GM18520 (cell line): ENCODE data around the gene STARD10.
"Not testable (repeated sequence)": the region's sequence is repeated elsewhere in the genome, so short reads cannot be mapped to it uniquely, and the experiment has no call there.

Source experiments
- ATAC-seq: cut with Tn5 transposase; IDR thresholded peaks from one replicate; pipeline ENCODE4 v1.9.1; 2021; ENCODE audit not compliant: unreplicated experiment

STARD10 gene

DNA sequence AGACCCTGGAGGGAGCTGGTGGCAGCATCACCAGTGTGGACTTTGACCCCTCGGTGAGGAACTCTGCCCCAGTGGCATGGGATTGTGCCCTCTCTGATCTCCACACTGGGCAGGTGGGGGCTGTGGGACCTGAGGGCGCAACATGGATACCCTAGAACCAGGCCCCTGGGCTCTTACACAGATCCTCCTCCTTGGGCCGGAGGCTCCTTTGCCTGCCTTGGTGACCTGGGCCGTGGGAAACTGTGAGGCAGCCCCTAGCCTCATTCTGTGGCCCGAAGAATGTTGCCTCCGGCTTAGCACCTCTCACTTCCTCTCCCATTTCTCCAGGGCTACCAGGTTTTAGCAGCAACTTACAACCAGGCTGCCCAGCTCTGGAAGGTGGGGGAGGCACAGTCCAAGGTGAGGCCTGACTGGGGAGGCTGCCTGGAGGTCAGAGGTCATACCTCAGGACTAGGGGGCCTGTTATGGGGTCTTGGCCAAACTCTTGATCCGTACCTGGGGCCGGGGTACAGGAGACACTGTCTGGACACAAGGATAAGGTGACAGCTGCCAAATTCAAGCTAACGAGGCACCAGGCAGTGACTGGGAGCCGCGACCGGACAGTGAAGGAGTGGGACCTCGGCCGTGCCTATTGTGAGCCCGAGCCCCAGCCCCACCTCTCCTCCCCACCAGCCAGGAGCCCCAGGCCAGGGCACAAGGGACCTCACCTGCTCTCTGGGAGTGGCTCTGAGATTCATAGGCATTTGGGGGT, 32.5 kb upstream of the STARD10 start:
- no peak for ATAC-seq

DNA sequence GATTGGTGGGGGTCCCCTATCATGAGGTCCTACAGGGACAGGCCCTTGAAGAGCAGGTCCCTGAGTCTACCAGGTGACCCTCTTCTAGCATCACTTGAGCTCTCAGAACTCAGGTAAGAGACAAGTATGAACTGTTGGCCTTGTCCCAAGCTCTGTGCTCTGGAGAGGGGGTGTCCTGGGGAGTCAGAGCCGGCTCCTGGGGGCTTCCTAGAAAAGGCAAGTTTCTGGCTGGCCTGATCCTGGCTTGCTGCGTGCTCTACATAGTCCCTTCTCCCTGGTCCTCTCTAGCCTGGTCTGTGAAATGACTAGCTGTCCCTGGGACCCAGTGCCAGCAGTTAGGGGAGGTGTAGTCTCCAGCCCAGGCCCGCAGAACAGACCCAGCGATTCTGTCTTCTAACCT, 31.8 kb upstream of the STARD10 start:
- no peak for ATAC-seq

DNA sequence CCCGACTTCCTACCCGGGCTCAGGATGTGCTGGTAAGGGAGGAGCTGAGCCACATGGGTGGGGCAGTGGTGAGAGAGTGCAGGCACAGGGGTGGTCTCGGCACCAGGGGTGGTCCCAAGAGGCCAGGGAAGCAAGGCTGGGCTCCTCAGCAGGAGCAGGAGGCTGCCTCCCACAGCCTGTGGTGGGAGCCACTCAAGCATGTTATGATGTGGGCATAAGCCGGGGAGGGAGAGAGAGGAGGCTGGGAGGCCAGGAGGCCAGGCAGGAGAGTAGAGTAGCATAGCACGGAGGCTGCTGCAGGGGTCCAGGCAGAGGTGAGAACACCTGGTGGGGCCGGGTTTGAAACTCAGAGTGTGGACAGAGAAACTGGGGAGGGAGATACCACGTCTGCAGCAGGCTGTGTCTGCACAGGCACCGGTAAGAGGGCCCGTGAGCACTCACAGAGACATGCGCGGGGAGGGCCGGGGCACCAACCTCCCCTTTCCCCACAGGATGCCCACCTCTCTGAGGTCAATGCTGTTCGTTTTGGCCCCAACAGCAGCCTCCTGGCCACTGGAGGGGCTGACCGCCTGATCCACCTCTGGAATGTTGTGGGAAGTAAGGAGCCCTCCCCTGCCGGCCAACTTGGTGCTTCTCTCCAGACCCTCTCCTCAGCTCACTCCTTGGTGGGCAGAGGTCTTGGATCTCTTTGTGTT, 31.1 kb upstream of the STARD10 start:
- ATAC-seq: no peak

DNA sequence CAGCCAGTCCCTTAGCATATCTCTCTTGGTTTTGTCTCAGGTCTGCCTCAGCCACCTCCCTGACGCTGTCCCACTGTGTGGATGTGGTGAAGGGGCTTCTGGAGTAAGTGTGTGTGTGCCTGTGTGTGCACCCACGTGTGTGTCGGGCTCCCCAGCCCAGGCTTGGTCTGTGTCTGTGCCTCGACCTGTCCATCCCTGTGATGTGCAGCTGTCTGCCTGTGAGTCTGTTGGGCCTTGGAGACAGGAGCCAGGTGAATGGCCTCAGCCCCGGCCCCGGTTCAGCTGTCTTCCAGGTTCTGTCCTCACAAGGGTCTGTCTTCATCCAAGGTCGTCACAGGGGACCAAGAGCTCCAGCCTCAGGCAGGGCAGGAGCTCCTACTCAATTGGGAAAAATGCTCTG, 30.2 kb upstream of the STARD10 start:
- ATAC-seq: no peak

DNA sequence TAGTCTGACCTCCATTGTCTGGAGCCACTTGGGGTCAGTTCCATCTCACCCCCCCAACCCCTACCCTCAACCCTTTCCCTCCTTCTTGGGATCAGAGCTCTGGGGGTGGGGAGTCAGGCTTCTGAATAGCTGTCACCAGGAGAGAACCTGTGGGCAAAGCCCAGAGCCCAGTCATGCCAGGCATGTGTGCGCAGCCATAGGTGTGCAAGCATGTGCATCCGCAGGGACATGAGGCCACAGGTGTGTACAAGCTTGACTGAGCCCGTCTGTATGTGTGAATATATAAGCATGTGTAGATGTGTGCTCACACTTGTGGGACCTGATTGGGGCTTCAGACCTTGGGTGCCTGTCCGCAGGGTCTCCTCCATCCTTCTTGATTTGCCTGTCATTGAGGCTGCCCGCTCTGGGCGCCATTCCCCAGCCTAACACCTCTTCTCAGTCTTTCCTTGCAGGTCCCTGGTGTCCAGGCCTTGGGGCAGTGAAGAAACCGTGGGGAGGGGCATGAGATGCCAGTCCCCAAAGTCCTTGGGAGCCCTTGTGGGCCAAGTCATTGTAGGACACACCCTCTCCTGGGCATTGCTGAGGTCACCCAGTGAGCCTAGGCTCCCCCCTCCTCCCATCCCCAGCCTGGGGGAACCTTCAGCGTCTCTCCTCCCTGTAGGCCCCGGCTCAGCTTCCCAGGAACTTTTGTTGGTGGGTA, 29.4 kb upstream of the STARD10 start:
- ATAC-seq: no peak

DNA sequence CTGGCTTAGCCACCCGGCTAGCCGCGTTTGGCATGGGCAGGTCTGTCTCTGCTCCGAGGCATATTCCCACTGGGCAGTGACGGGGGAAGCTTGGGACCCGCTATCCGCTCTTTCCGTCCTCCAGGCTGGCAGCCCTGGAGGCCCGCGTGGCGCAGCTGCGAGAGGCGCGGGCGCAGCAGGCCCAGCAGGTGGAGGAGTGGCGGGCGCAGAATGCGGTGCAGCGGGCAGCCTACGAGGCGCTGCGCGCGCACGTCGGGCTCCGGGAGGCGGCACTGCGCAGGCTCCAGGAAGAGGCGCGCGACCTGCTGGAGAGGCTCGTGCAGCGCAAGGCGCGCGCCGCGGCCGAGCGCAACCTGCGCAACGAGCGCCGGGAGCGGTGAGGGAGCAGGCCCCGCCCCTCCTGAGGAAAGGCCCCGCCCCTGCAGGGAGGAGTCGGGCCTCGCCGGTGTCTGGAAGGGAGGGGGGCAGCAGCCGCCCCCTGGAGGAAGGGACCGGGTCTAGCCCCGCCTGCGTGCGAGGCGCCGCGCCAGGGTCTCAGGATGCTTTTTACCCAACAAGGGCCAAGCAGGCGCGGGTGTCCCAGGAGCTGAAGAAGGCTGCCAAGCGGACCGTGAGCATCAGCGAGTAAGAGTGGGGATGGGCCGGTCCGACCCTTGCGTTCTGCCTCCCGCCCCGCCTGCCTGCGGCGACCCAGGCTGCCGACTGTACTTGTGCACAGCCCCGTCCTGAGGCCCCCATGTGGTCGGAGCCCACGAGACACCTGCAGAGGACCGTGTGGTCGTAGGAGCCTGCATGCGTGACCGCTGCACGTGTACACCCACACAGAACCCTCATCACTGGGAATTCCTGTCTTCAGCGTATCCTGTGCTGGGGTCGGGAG, 28.3 kb upstream of the STARD10 start:
- peak; percentile 55 for ATAC-seq

DNA sequence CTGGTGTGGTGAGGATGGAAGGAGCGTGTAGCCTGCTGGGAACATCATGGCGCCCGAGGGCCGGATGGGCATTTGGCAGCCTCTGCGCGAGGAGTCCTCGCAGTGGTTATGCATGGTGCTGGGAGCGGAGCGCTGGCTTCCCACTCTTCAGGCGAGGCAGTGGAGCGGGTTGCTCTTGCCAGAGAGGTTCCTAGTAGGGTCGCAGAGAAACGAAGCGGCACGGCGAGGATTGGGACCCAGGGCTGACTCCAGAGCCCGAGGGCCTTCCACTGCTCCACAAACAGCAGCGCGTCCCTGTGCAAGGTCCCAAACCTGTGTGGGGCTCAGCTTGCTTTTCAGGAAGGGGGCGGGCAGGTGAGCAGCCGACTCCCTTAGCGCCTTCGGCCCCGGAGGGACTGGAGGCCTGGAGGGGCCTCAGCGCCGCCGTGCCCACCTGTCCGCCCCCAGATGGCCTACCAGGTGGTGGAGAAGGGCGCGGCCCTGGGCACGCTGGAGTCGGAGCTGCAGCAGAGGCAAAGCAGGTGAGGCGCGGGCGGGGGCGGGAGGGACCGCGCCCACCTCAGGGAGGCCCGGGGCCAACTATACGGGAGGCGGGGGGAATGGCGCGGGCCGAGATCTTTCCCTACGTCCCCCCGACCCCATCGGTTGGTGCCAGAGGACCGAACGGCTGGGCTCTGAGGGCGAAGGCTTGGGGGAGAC, 27.5 kb upstream of the STARD10 start:
- ATAC-seq: no peak

DNA sequence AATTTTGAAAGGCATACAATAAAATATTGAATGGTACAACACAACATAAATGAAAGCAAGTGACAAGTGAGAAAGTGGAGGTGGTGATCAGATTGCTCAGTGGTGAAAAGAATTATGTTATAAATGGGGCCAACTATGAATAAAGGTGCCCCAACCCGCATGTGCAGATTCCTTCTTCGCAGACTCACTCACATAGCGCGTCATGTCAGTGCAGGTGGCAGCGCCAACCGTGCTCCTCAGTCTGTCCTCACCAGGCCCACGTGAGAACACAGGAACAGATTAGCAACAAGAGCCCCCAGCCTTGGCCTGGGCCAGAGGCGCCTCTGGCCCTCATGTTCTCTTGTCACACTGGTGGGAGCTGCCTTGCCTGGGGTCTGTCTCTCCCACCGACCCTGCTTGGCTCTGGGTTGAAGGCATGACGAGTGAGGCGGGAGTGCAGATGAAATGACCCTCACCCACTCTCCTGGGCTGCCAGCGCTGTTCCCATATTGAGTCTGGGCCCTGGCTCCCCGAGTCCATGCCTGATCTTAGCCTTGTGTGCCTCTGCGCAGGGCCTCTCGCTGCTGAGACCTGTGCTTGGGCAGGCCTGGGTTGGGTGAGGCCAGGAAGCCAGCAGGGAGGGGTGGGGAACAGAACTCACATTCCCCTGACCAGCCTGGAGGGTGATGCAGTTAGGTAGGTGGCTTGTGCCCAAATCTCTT, 26.7 kb upstream of the STARD10 start:
- ATAC-seq: no peak

DNA sequence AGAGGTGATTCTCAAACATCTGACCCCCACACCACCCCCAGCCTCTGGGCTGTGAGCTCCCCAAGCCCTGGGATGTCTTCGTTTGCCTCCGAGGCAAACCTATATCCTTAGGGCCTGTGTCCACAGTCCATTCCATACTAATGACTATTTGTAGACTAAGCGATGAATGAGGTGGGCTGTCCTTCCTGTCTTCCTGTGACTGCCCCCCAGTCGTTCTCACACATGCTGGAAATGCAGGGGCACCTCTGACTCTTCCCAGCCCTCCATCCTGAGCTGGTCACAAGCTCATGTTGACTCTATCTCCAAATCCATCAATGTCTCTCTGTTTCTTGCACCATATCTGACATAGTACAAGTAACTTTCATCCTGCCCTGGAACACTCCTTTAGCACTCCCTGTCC, 25.1 kb upstream of the STARD10 start:
- ATAC-seq: no peak

DNA sequence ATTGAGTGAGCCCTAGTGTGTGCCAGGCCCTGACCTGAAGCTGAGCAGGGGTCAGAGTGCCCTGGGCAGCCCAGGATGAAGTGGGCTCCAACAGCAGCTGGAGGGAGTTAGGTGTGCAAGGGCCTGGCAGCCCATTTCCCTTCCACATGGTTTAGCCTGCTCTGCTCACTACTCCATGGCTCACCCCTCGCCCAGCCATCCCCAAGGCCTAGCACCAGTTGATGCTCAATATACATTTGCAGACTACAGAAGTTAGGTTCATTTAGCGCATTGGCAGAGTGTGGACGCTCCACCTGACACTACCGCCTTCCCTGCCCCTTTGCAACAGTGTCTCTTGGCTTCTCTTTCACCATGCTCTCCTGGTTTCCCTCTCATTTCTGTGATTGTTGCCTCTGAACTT, 24.1 kb upstream of the STARD10 start:
- ATAC-seq: no peak

DNA sequence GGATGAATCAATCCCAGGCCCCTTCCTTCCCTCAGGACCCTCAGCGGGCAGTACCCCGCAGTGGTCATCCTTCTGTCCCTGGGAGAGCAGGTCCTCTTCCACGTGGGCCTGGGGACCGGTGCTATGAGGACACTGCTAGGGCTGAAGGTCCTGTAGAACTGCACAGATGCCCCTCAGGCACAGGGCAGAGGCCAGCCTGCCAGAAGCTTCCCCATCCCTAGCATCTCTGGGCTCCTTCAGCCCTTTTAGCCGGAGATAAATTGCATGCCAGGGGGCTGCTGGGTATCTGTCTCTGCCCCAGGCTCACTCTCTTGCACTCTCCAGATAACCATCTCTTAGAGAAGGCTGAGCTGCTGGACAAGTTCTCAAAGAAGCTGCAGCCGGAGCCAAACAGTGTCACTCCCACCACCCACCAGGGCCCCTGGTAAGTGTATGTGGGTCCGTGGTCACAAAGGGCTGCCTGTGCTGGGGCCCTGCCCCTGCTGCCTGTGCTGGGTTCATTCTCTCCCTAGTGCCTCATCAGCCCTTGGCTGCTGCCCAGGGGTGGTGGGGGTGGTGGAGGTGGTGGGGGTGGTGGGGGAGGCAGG, 22.6 kb upstream of the STARD10 start:
- no peak for ATAC-seq

DNA sequence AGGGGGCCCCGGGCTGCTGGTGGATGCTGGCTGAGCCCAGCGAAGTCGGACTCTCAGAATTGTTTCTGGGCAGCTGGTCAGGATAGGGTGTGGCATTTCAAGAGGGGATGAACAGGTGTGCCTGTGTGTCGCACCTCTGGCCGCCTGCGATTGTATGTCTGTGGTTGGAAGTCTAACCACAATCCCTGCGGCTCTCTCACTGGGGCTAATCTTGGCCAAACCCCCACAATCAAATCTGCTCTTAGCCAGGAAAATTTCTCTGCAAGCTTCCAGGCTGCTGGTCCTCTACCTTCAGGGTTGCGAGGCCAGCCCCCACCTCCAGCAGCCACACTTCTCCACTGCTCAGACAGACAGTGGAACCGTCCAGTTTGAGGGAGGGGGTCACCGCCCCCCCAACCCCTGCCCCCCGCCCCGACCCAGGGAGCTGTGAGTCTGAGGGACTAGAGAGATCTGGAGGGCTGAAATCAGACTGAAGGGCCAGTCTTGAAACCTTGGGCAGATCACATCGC, 21.3 kb upstream of the STARD10 start:
- ATAC-seq: no peak

DNA sequence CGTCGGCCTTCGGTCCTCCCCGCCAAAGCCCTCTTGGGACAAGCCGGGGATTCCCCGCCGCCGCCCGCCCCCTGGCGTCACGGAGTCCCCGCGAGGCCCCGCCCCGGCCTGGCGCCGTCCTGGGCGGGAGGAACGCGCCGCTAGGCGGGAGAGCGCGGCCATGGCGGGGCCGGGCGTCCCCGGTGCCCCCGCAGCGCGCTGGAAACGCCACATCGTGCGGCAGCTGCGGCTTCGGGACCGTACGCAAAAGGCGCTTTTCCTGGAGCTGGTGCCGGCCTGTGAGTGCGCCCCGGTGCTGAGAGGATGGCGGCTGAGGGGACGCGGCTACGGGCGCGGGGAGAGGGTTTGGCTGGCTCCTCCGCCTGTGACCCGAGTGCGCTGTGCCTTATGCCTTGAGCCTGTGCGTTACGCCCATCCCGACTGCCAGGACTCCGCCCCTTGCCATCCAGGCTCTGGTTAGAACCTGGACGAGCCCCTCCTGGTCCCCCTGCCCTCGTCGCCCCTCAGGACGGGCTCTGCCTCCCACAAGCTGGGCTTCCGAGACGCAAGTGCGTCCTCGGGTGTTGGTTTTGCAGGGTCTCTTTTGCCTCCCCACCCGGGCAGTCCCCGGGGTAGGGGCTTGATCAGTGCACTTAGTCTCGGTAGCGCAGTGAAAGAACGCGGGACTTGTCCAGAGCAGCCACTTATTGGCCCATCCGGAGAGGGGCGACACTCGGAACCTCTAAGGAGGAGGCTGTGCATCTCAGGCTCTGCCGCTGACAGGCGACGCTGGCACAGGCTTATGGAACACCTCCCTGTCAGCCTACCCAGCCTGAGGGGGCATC, 20.7 kb upstream of the STARD10 start, which contains the start of gene ATG16L2:
Gene ATG16L2, plus strand, starts transcription at position 126 of the 824 bp plus-strand sequence. Its CDS starts 35 bp downstream, at position 161.
- ATAC-seq: peak; percentile 45

DNA sequence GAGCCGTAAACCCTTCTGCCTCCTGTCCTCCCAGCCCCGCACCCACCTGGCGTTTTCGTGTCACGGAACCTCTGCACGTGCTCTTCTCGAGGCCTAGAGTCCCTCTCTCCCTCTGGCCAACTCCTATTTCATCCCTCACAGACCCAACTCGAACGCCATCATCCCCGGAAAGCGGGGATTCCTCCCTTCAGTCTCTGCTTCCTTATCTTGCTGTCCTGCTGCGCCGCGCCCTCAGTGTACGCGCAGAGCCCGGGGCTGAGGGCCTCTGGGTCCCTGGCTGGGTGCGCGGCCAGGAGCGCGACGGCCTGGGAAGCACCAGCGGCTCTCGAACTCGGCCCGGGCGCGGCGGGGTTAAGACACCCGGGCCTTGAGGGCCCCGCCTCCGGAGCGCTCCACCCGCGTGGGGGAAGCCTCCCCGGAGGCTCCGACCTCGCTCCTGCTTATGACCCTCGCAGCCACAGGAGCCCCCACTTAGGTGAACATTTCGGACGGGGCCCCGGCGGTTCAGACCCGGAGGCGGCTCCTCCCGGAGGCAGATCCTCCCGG, 20.0 kb upstream of the STARD10 start:
- ATAC-seq: peak; percentile 37

DNA sequence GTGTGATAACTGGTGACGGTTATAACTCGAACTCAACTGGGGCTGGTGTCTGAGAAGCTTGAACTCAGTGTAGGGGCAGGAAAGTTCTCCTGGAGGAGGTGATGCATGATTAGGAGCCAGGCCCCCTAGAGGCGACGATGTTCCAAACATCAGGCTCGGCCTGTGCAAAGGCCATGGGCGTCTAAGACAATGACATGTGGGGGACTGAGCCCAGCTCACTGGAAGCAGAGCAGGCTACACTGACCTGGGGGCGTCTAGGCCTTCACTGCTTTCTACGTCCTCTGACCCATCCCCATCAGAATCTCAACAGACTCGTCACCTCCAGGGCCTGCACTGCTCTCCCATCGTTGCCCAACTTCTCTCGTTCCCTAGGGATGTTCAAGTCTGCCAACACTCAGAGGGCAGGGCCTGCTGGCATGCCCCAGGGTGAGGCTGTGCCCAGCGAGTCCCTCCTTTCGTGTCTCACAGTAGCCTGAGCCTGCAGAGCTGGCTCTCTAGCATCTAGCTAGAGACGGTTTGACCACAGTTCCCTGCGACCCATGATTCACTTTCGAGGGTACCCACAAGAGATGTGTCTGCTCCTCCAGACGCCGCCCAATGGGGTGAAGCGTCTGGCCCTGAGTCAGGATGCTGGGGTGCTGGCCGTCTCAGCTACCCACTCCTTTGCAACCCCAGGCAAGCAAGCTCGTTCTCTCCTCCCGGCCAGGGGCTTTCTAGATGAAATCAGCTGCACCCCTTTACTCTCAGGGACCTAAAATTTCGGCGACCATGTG, 19.3 kb upstream of the STARD10 start:
- no peak for ATAC-seq

DNA sequence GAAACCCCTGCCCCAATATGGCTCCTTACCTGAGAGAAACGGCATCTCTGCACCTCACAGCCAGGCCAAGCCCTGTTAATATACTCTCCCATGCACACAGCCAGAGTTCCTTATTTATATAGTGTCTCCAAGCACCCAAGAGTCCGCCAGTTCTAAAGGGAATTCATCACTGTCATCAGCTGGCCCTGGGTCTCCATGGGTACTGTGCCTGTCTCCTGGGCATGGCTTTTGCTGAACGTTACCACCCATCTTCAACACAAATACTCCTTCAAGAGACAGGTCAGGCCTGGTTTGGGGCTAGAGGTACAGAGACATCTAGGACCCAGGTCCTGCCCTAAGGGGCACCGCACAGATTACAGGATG, 18.7 kb upstream of the STARD10 start:
- ATAC-seq: no peak

DNA sequence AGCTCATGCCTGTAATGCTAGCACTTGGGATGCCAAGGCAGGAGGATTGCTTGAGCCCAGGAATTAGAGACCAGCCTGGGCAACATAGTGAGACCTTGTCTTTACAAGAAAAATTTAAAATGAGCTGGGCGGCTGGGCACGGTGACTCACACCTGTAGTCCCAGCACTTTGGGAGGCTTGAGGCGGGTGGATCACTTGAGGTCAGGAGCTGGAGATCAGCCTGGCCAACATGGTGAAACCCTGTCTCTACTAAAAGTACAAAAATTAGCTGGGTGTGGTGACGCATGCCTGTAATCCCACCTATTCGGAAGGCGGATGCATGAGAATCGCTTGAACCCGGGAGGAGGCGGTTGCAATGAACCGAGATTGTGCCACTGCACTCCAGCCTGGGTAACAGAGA, 17.8 kb upstream of the STARD10 start:
- not testable (repeated sequence) for ATAC-seq
